ENCODE results near the gene QRFP.

The QRFP gene

GRCh38 chr9:130888146-130888885 is 8.3 kb downstream of the QRFP start:
- DNase-seq: no peak

GRCh38 chr9:130887494-130888144 is 9.0 kb downstream of the QRFP start:
- DNase-seq: no peak

- no peak for DNase-seq
Measured at GRCh38 chr9:130886981-130887380, 9.6 kb downstream of the QRFP start.

DNA sequence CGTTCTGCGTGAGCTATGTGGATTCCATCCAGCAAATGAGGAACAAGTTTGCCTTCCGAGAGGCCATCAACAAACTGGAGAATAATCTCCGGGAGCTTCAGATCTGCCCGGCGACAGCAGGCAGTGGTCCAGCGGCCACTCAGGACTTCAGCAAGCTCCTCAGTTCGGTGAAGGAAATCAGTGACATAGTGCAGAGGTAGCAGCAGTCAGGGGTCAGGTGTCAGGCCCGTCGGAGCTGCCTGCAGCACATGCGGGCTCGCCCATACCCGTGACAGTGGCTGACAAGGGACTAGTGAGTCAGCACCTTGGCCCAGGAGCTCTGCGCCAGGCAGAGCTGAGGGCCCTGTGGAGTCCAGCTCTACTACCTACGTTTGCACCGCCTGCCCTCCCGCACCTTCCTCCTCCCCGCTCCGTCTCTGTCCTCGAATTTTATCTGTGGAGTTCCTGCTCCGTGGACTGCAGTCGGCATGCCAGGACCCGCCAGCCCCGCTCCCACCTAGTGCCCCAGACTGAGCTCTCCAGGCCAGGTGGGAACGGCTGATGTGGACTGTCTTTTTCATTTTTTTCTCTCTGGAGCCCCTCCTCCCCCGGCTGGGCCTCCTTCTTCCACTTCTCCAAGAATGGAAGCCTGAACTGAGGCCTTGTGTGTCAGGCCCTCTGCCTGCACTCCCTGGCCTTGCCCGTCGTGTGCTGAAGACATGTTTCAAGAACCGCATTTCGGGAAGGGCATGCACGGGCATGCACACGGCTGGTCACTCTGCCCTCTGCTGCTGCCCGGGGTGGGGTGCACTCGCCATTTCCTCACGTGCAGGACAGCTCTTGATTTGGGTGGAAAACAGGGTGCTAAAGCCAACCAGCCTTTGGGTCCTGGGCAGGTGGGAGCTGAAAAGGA is 10.9 kb downstream of the QRFP start:
- DNase-seq: no peak

- no peak for DNase-seq
Measured at GRCh38 chr9:130884542-130885483, 11.8 kb downstream of the QRFP start.

DNA sequence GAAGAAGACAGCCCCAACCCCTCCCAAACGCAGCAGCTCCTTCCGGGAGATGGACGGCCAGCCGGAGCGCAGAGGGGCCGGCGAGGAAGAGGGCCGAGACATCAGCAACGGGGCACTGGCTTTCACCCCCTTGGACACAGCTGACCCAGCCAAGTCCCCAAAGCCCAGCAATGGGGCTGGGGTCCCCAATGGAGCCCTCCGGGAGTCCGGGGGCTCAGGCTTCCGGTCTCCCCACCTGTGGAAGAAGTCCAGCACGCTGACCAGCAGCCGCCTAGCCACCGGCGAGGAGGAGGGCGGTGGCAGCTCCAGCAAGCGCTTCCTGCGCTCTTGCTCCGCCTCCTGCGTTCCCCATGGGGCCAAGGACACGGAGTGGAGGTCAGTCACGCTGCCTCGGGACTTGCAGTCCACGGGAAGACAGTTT is 12.5 kb downstream of the QRFP start:
- DNase-seq: no peak

- no peak for DNase-seq
Measured at GRCh38 chr9:130883479-130883878, 13.1 kb downstream of the QRFP start.

GRCh38 chr9:130882696-130883225 is 13.9 kb downstream of the QRFP start:
- DNase-seq: no peak

- no peak for DNase-seq
Measured at GRCh38 chr9:130881516-130881915, 15.1 kb downstream of the QRFP start.

DNA sequence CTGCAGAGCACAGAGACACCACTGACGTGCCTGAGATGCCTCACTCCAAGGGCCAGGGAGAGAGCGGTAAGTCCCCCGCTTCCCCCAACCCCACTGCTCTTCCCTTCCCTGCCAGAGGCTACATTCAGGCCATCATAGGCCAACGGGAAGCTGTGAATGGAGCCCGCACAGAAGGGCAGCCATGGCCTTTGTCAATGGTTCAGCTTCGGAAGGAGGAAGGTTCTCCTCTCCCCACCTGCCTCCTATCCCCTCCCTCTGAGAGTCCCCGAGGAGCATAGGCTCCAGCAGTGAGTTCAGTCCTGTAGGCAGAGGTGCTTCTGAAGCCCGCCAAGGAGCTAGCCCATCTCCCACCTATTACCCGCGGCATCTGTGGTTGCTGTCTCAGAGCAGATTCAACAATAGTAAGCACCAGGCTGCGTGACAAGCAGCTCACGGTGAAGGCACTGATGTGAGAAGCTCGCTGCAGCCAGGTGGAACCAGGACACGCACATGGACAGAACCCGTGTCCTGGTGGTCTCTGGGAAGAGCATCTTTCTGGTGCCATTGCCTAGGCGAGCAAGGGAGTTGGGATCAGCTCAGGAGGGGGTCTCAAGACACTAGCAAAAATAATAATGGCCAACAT is 15.9 kb downstream of the QRFP start:
- no peak for DNase-seq

DNA sequence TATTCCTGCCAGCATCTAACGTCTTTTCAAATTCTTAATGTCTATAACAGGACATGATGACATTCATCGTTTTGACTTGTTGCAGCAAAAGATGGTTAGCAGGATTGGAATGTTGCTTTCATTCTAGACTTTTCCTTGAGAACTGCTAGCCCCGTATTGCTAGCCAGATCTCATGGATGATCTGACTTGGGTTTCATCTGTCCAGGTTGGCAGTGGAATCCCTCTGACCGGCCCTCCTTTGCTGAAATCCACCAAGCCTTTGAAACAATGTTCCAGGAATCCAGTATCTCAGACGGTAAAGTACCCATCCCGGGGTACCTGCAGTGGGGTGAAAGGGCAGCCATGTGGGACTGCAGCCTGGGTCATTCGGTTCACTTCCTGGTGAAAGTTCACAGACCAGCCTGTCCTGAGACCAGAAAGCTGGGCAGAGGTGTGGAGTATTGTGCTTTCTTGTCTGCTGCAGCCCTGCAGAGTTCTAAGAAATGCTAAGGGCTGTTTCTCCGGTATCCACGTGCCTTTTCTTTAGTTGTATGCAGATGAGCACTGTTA is 16.7 kb downstream of the QRFP start:
- DNase-seq: no peak

DNA sequence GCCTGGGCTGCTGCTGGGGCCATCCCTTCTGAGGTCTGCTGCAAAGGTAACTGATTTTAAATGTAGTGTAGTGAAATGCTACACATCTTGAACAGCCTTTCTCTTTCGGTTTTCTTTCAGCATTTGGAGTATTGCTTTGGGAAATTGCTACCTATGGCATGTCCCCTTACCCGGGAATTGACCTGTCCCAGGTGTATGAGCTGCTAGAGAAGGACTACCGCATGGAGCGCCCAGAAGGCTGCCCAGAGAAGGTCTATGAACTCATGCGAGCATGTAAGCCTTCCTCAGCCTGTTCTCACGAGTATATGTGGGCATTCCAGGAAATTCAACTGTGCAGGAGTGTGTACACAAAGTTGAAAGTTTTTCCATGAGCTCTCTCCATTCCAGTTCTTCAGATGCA is 18.3 kb downstream of the QRFP start:
- no peak for DNase-seq

GRCh38 chr9:130877300-130877699 is 19.3 kb downstream of the QRFP start:
- DNase-seq: no peak

DNA sequence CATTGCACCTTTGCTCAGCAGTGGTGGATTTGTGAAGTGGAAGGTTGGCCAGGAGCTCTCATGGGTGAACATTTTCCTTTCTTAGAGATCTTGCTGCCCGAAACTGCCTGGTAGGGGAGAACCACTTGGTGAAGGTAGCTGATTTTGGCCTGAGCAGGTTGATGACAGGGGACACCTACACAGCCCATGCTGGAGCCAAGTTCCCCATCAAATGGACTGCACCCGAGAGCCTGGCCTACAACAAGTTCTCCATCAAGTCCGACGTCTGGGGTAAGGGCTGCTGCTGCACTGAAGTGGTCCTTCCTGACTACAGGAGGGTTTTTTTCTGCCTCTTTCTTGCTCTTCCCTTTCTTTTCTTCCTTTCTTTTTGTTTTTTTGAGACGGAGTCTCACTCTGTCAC is 21.8 kb downstream of the QRFP start:
- DNase-seq: no peak

GRCh38 chr9:130873966-130874365 is 22.6 kb downstream of the QRFP start:
- no peak for DNase-seq

DNA sequence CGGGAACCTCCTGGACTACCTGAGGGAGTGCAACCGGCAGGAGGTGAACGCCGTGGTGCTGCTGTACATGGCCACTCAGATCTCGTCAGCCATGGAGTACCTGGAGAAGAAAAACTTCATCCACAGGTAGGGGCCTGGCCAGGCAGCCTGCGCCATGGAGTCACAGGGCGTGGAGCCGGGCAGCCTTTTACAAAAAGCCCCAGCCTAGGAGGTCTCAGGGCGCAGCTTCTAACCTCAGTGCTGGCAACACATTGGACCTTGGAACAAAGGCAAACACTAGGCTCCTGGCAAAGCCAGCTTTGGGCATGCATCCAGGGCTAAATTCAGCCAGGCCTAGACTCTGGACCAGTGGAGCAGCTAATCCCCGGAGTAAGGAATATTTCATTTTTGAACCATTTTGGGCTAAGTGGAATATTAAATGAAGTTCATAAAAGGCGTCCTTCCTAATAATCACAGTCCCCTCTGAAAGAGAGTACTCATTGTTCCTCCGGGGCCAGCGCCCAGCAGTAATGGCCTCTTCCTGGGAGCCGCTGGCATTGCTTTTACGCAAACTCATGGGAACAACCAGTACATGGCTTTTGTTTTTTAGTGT is 23.6 kb downstream of the QRFP start:
- no peak for DNase-seq

DNA sequence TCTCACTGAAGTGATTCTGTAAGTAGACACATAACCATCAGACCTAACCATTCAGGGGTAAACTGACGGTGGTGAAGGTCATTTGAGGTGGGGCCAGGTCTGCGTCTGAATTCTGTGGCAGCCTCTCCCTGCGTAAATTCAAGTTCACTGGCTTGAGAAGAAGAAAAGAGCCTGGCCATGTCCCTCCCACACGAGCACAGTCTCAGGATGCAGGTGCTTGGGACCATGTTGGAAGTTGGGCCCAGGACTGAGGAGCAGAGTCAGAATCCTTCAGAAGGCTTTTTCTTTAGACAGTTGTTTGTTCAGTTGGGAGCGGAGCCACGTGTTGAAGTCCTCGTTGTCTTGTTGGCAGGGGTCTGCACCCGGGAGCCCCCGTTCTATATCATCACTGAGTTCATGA is 24.1 kb downstream of the QRFP start:
- DNase-seq: no peak

DNA sequence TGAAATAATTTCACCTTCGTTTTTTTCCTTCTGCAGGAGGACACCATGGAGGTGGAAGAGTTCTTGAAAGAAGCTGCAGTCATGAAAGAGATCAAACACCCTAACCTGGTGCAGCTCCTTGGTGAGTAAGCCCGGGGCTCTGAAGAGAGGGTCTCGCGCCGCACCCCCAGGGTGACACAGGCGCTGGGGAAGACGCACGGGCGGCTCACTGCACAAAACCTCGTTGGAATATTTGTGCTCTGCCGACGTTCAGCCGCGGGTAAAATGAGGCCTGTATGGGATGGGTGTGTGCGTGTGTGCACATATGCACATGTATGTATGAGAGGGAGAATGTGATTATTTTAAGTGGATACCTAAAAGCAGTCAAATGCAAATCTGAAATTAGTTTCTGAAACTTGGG is 24.5 kb downstream of the QRFP start:
- no peak for DNase-seq

DNA sequence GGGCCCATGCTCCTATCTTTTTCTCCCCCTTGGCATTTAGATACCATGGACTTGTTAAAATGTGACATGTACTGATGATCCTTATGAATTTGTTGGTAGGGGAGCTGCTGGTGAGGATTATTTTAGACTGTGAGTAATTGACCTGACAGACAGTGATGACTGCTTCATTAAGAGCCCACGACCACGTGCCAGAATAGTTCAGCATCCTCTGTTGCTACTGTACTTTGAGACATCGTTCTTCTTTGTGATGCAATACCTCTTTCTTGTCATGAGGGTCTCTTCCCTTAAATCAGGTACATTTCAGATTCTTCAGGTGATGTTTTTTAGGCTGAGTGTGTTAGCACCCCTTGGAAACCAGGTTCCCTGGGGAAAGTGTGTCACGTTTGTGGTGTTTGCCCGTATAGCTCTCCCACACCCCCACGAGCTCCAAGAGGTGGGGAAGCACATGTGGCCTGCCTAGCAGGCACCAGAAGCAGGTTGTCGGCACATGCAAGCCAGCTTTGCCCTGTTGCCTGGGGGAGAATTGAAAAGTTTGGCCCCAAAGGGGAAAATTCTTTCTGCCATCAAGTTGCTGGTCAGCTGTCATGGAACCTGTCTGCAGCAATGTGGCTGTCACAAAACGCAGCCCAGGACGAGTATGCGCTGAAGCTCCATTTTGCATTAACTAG is 25.1 kb downstream of the QRFP start:
- no peak for DNase-seq
